NT2/D1 (cell line): Measurements from ENCODE around the gene ARHGAP32.

Source experiments
- SUZ12 ChIP-seq: IDR thresholded peaks from 2 replicates; pipeline ENCODE4 v1.6.1; 2011; ENCODE audit not compliant: insufficient read length, insufficient read depth; ENCODE audit errors: extremely low read depth
- YY1 ChIP-seq: IDR thresholded peaks from 2 replicates; pipeline ENCODE4 v1.6.1; 2011; ENCODE audit not compliant: insufficient read length, insufficient read depth

- TF ChIP-seq SUZ12 (no peak), YY1 (no peak)
These were observed 18.7 kb upstream of the ARHGAP32 start for GRCh38 chr11:129210831-129211181.
